ENCODE data around the gene AKT1.

The AKT1 gene

GRCh38 chr14:104830781-104831180 is 35.2 kb upstream of the AKT1 start:
- Histone ChIP-seq H3F3A (ENCODE audit: insufficient read depth, low read length) (no peaks in the 10 kb centered on the region), H3K9ac (ENCODE audit: low read length) (no peak overlapping the region), H3K9me2 (replicated peaks; ENCODE audit: insufficient read depth, low read length) (no peaks in the 10 kb centered on the region), H3K4me2 (ENCODE audit: low read depth, low read length) (no peak overlapping the region), H2AFZ (ENCODE audit: low read length) (no peak overlapping the region), H3K27me3 (replicated peaks; ENCODE audit: insufficient read depth, low read length) (peaks cover 13% of the 10 kb centered on the region), H3K79me2 (ENCODE audit: low read length) (no peaks in the 10 kb centered on the region), H3K9me3 (replicated peaks; ENCODE audit: insufficient read depth, low read length) (no peaks in the 10 kb centered on the region), H3K4me1 (ENCODE audit: low read length) (no peaks in the 10 kb centered on the region), H4K20me1 (ENCODE audit: insufficient read depth, low read length) (no peaks in the 10 kb centered on the region), H3K36me3 (replicated peaks; ENCODE audit: insufficient read depth, low read length) (no peaks in the 10 kb centered on the region), H3K27ac (ENCODE audit: low read length) (no peak overlapping the region), H3K4me3 (ENCODE audit: low read length) (no peak overlapping the region)
- TF ChIP-seq CTCF (IDR thresholded peaks at IDR 0.05; ENCODE audit: low read length), result no peak
- TF ChIP-seq EZH2phosphoT487 (IDR thresholded peaks at IDR 0.05; ENCODE audit: low read length), result no peak
- TF ChIP-seq EZH2 (optimal IDR thresholded peaks at IDR 0.05; ENCODE audit: low read depth, low read length), result no peak
- no peak for DNase-seq

GRCh38 chr14:104827177-104828055 is 31.9 kb upstream of the AKT1 start:
- peak overlapping the region; percentile 79 for H3K4me2 ChIP-seq (ENCODE audit: low read depth, low read length)
- no peaks in the 10 kb centered on the region for H3F3A ChIP-seq (ENCODE audit: insufficient read depth, low read length)
- TF ChIP-seq EZH2 (optimal IDR thresholded peaks at IDR 0.05; ENCODE audit: low read depth, low read length) (no peak), CTCF (IDR thresholded peaks at IDR 0.05; ENCODE audit: low read length) (peak; percentile 42)
- H3K4me1 ChIP-seq (ENCODE audit: low read length), result no peaks in the 10 kb centered on the region
- no peak overlapping the region for H3K27ac ChIP-seq (ENCODE audit: low read length)
- H3K9ac ChIP-seq (ENCODE audit: low read length), result no peak overlapping the region
- no peaks in the 10 kb centered on the region for H3K9me2 ChIP-seq (replicated peaks; ENCODE audit: insufficient read depth, low read length)
- H3K27me3 ChIP-seq (replicated peaks; ENCODE audit: insufficient read depth, low read length), result peaks cover 10% of the 10 kb centered on the region
- H4K20me1 ChIP-seq (ENCODE audit: insufficient read depth, low read length), result no peaks in the 10 kb centered on the region
- H2AFZ ChIP-seq (ENCODE audit: low read length), result peak overlapping the region; percentile 67
- H3K4me3 ChIP-seq (ENCODE audit: low read length), result peak overlapping the region; percentile 47
- H3K9me3 ChIP-seq (replicated peaks; ENCODE audit: insufficient read depth, low read length), result no peaks in the 10 kb centered on the region
- no peaks in the 10 kb centered on the region for H3K36me3 ChIP-seq (replicated peaks; ENCODE audit: insufficient read depth, low read length)
- no peaks in the 10 kb centered on the region for H3K79me2 ChIP-seq (ENCODE audit: low read length)
- DNase-seq, result peak; percentile 29

GRCh38 chr14:104826861-104827176 is 31.3 kb upstream of the AKT1 start:
- Histone ChIP-seq H3K4me2 (ENCODE audit: low read depth, low read length) (peak overlapping the region; percentile 79), H3F3A (ENCODE audit: insufficient read depth, low read length) (no peaks in the 10 kb centered on the region), H3K9me2 (replicated peaks; ENCODE audit: insufficient read depth, low read length) (no peaks in the 10 kb centered on the region), H3K9me3 (replicated peaks; ENCODE audit: insufficient read depth, low read length) (no peaks in the 10 kb centered on the region), H3K79me2 (ENCODE audit: low read length) (no peaks in the 10 kb centered on the region), H3K36me3 (replicated peaks; ENCODE audit: insufficient read depth, low read length) (no peaks in the 10 kb centered on the region), H3K27ac (ENCODE audit: low read length) (no peak overlapping the region), H3K4me3 (ENCODE audit: low read length) (peak overlapping the region; percentile 47), H3K27me3 (replicated peaks; ENCODE audit: insufficient read depth, low read length) (peaks cover 15% of the 10 kb centered on the region), H2AFZ (ENCODE audit: low read length) (peak overlapping the region; percentile 67), H3K9ac (ENCODE audit: low read length) (no peak overlapping the region), H3K4me1 (ENCODE audit: low read length) (no peaks in the 10 kb centered on the region), H4K20me1 (ENCODE audit: insufficient read depth, low read length) (no peaks in the 10 kb centered on the region)
- DNase-seq, result no peak
- TF ChIP-seq EZH2 (optimal IDR thresholded peaks at IDR 0.05; ENCODE audit: low read depth, low read length), result no peak
- no peak for TF ChIP-seq CTCF (IDR thresholded peaks at IDR 0.05; ENCODE audit: low read length)
- no peak for TF ChIP-seq EZH2phosphoT487 (IDR thresholded peaks at IDR 0.05; ENCODE audit: low read length)
